ENCODE data around the gene SYNGR4.

The SYNGR4 gene

GRCh38 chr19:48397263-48398101, 33.3 kb downstream of the SYNGR4 start:
- DNase-seq (ENCODE audit: low read depth) = no peak

DNA sequence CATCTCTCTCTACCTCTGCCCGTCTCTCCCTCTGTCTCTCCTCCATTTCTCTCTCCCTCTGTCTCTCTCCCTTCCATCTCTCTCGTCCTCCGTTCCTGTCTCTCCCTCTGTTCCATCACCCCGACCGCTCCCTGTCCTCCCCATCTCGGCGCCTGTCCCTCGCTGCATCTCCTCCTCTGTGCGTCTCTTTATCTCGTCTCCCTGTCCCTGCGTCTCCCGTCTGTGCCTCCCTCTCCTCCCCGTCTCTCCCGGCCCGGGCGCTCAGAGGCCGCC, 33.9 kb downstream of the SYNGR4 start:
- DNase-seq (ENCODE audit: low read depth) = no peak

DNA sequence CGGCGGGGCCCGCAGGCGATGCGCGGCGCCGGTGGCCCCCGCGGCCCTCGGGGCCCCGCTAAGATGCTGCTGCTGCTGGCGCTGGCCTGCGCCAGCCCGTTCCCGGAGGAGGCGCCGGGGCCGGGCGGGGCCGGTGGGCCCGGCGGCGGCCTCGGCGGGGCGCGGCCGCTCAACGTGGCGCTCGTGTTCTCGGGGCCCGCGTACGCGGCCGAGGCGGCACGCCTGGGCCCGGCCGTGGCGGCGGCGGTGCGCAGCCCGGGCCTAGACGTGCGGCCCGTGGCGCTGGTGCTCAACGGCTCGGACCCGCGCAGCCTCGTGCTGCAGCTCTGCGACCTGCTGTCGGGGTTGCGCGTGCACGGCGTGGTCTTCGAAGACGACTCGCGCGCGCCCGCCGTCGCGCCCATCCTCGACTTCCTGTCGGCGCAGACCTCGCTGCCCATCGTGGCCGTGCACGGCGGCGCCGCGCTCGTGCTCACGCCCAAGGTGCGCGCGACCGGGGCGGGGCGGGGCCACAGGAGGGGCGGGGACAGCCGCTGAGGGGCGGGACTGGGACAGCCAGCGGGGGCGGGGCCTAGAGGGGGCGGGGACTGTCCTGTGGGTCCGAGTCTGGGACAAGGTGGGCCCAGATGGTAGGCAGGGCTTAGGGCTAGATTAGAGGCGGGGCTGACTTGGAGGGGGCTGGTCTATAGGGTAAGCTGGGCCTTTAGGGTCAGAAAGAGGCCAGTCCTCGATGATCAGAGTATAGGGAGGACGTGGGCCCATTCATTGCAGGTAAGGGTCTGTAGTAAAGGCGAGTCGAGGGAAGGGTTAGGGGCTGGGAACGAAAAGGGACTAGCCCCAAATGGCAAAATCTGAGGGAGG, 34.4 kb downstream of the SYNGR4 start:
- peak; percentile 80 for DNase-seq (ENCODE audit: low read depth)

DNA sequence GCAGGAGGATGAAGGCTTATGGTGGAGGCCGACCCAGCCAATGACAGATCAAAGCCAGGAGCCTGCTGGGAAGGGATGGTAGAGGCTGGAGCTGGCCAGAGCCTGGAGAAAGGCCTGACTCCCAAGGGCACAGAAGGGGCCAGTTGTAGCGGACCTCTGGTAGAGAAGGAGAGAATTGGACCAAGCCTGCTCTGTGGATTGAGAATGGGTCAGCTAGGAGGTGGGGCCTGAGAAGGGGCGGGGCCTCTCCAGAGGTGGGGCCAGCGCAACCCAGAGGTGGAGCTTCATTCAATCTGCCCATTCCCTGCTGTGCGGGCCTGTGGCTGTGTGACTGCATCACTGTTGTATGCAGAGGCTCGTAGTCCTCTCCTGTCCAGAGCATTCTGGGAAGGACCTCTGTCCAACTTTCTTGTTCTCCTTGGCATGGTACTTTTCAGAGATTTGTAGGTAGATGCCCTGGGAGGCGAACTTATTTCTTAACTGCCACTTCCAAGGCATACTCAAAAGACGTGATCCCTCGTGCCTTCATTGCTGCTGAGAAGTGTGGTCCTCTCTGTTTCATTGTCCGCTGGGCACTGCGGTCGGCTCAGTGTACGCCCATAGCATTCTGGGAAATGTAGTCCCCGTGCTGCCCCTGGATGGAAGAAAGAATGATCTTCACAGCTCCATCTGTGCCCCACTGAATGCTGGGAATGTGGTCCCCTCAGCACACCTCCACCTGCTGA, 36.0 kb downstream of the SYNGR4 start:
- DNase-seq (ENCODE audit: low read depth) = no peak

DNA sequence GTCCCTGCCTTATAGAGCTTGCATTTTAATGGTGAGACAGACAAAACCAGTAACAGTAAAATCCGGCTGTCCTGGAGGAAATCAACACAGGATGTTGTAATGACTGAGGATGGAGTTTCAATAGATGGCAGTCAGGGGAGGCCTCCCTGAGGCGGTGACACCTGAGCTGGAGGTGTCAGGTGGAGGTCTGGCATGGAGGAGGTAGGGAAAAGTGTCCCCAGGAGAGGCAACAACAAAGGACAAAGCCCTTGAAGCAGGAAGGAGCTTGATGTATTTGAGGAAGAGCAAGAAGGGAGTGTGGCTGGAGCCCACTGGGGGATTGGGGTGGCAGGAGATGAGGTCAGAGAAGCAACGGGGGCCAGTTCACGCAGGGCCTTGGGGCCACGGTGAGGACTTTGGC, 37.1 kb downstream of the SYNGR4 start:
- DNase-seq (ENCODE audit: low read depth) = no peak

DNA sequence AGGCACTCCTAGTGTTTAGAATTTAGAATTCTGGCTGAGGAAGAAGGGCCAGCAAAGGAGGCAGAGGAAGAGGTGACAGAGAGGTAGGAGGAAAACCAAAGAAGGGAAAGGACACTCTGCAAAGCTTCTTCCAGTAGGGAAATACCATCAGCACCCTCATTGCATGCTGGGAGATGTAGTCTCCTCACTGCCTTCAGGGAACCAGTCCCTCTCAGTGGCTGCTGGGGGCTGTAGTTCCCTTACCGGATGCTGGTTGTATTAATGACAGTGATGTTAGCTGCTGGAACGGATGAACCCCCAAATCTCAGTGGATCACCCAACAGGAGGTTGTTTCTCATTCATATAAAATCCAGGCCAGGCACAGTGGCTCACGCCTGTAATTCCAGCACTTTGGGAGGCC, 39.4 kb downstream of the SYNGR4 start:
- no peak for DNase-seq (ENCODE audit: low read depth)

DNA sequence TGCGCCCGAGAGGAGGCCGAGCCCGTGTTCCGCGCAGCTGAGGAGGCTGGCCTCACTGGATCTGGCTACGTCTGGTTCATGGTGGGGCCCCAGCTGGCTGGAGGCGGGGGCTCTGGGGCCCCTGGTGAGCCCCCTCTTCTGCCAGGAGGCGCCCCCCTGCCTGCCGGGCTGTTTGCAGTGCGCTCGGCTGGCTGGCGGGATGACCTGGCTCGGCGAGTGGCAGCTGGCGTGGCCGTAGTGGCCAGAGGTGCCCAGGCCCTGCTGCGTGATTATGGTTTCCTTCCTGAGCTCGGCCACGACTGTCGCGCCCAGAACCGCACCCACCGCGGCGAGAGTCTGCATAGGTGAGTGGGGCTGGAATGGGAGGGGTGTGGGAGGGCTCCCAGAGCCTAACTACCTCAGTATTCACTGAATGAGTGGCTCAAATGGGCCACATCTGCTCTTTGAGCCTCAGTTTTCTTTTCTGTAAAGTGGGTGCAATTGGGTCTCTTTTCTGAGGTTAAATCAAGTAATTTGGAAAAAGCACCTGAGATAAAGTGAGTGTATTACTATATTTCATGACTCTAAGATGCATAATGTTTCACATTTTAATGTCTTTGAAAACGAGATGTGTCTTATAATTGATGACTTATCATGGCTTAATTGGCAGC, 41.0 kb downstream of the SYNGR4 start:
- DNase-seq (ENCODE audit: low read depth) = no peak

- DNase-seq (ENCODE audit: low read depth) = no peak
Measured at GRCh38 chr19:48405850-48406249, 41.7 kb downstream of the SYNGR4 start.

- no peak for DNase-seq (ENCODE audit: low read depth)
Measured at GRCh38 chr19:48413879-48414587, 49.9 kb downstream of the SYNGR4 start.

GRCh38 chr19:48415395-48415794, 51.2 kb downstream of the SYNGR4 start:
- no peak for DNase-seq (ENCODE audit: low read depth)

GRCh38 chr19:48415806-48416221, 51.6 kb downstream of the SYNGR4 start:
- DNase-seq (ENCODE audit: low read depth) = no peak

- DNase-seq (ENCODE audit: low read depth) = no peak
Measured at GRCh38 chr19:48417421-48417820, 53.3 kb downstream of the SYNGR4 start.

GRCh38 chr19:48418317-48419064, 54.3 kb downstream of the SYNGR4 start:
- no peak for DNase-seq (ENCODE audit: low read depth)

GRCh38 chr19:48419158-48419920, 55.2 kb downstream of the SYNGR4 start:
- no peak for DNase-seq (ENCODE audit: low read depth)

GRCh38 chr19:48421548-48421947, 57.4 kb downstream of the SYNGR4 start:
- DNase-seq (ENCODE audit: low read depth) = no peak

DNA sequence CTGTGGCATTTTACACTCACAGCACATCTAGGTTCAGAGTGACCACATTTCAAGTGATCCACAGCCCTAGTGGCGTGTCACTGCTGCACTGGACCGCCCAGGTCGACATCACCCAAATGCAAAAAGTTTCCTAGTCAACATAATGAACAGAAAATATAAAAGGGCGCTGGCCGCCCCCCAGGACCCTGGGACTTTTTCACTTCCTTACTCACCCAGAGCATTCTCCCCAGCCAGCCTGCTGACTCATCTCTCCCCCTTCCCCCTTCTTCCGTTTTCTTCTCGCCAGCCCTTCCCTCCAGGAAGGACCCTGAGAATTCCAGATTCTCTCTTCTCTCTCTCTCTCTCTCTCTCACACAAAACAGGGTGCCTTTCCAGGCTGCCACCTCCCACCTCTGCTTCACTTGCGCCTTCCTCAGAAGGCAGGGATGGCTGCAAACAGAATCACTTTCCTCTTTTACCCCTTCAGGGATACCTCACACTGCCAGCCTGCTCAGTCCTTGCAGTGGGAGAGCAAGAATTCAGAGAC, 60.6 kb downstream of the SYNGR4 start:
- no peak for DNase-seq (ENCODE audit: low read depth)

All from fibroblast of the conjunctiva (primary cell).